ENCODE measurements around the gene VSX2.

DNA sequence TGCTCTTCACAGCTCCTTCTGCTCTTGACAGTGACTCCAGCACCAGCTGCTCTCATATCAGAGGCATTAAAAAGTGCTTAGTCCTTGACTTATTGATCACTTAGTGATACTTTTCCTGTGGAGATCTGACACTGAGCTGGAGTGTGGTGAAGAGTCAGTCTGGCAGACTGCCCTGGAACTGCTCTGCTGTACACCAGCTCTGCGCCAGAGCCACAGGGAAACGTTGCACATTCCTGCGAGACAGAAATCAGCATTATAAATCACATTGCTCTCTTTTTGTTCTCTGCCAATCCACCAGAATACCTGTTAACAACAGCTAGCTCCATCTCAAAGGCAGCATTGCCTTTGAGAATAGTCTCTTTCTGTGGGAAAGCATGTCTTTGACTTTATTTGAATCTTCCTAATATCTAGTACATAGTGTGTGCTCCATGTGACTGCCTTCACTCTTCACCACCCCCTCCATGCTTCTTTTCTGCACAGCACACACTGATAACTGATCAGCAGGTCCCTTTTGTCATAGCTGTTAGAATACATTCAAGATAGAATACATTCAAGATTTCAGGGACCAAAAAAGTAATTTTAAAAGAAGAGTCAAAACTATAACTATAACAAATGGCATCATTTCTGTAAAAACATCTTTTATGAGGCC is 48.2 kb upstream of the VSX2 start:
- TF ChIP-seq EZH2phosphoT487 (IDR thresholded peaks at IDR 0.05; ENCODE audit: borderline replicate concordance, low read length): no peak
- TF ChIP-seq, protein P1, sequence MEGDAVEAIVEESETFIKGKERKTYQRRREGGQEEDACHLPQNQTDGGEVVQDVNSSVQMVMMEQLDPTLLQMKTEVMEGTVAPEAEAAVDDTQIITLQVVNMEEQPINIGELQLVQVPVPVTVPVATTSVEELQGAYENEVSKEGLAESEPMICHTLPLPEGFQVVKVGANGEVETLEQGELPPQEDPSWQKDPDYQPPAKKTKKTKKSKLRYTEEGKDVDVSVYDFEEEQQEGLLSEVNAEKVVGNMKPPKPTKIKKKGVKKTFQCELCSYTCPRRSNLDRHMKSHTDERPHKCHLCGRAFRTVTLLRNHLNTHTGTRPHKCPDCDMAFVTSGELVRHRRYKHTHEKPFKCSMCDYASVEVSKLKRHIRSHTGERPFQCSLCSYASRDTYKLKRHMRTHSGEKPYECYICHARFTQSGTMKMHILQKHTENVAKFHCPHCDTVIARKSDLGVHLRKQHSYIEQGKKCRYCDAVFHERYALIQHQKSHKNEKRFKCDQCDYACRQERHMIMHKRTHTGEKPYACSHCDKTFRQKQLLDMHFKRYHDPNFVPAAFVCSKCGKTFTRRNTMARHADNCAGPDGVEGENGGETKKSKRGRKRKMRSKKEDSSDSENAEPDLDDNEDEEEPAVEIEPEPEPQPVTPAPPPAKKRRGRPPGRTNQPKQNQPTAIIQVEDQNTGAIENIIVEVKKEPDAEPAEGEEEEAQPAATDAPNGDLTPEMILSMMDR (conservative IDR thresholded peaks at IDR 0.05; ENCODE audit: low read depth, low read length): no peak
- TF ChIP-seq EZH2 (IDR thresholded peaks at IDR 0.05; ENCODE audit: low read length, unreplicated experiment): no peak

All from PC-3 (cell line).